Ectodermal cell (in vitro differentiated cells): ENCODE data around the gene HNRNPA0.

Source experiments
- H3K27ac ChIP-seq: 2 replicates; pipeline ENCODE4 v1.7.0; 2013; ENCODE audit warnings: mild to moderate bottlenecking, low read depth, low read length; ENCODE audit not compliant: insufficient read depth, poor library complexity, severe bottlenecking
- H3K27me3 ChIP-seq: 2 replicates; pipeline ENCODE4 v1.7.0; 2013; ENCODE audit warnings: mild to moderate bottlenecking, low read length; ENCODE audit not compliant: insufficient read depth, control insufficient read depth, poor library complexity, severe bottlenecking
- H3K36me3 ChIP-seq: one replicate; pipeline ENCODE4 v1.7.0; 2013; ENCODE audit warnings: low read length; ENCODE audit not compliant: control insufficient read depth, insufficient read depth
- H3K4me1 ChIP-seq: one replicate; pipeline ENCODE4 v1.7.0; 2013; ENCODE audit warnings: low read length; ENCODE audit not compliant: control insufficient read depth, insufficient read depth
- H3K4me3 ChIP-seq: 2 replicates; pipeline ENCODE4 v1.7.0; 2013; ENCODE audit warnings: low read depth, low read length, control low read depth; ENCODE audit not compliant: insufficient read depth
- H3K9me3 ChIP-seq: 2 replicates; pipeline ENCODE4 v1.7.0; 2013; ENCODE audit warnings: mild to moderate bottlenecking, low read length, moderate library complexity; ENCODE audit not compliant: control insufficient read depth
- WGBS, 2 experiments: methylation state at CpG; one replicate each; pipeline ENCODE4 v1.1.7; 2013; ENCODE audit warnings: missing lambda C conversion rate in 2 of 2; 5-methylcytosine and 5-hydroxymethylcytosine counted together

The HNRNPA0 gene

GRCh38 chr5:137738947-137739346 is 15.2 kb downstream of the HNRNPA0 start:
- no peaks in the 10 kb centered on the region for H3K9me3 ChIP-seq
- WGBS, 2 experiments, result 83 to 92% methylated on average over 3 of the region's 3 CpGs

GRCh38 chr5:137737349-137738131 is 16.6 kb downstream of the HNRNPA0 start:
- H3K4me3 ChIP-seq, result no peak overlapping the region
- 90 to 91% methylated on average over 4 to 5 of the region's 5 CpGs for WGBS, 2 experiments
- H3K27ac ChIP-seq, result no peak overlapping the region
- no peaks in the 10 kb centered on the region for H3K27me3 ChIP-seq
- H3K36me3 ChIP-seq, result no peaks in the 10 kb centered on the region
- H3K4me1 ChIP-seq, result peaks cover 8% of the 10 kb centered on the region
- H3K9me3 ChIP-seq, result no peaks in the 10 kb centered on the region

More at GRCh38 chr5:137738947-137739346, 15.2 kb downstream of the HNRNPA0 start:
- Histone ChIP-seq H3K27ac (no peak overlapping the region), H3K36me3 (no peaks in the 10 kb centered on the region), H3K27me3 (no peaks in the 10 kb centered on the region), H3K4me3 (no peak overlapping the region), H3K4me1 (peaks cover 7% of the 10 kb centered on the region)

GRCh38 chr5:137736496-137736895 is 17.7 kb downstream of the HNRNPA0 start:
- Histone ChIP-seq H3K36me3 (no peaks in the 10 kb centered on the region), H3K27me3 (no peaks in the 10 kb centered on the region), H3K4me3 (no peak overlapping the region), H3K27ac (no peak overlapping the region), H3K9me3 (no peaks in the 10 kb centered on the region), H3K4me1 (peaks cover 8% of the 10 kb centered on the region)
- 82 to 86% methylated on average over 1 of the region's 1 CpG for WGBS, 2 experiments

GRCh38 chr5:137735555-137736284 is 18.4 kb downstream of the HNRNPA0 start, which contains the start of gene KLHL3:
Gene KLHL3, minus strand, starts transcription at chr5:137736089. Its CDS starts 443 bp downstream, at chr5:137735646.
- Histone ChIP-seq H3K27ac (peak within 1 kb of the TSS; percentile 57), H3K9me3 (no peaks in the 10 kb centered on the region), H3K4me3 (peak within 1 kb of the TSS; percentile 52), H3K4me1 (peaks cover 8% of the 10 kb centered on the region), H3K27me3 (no peaks in the 10 kb centered on the region), H3K36me3 (no peaks in the 10 kb centered on the region)
- WGBS, 2 experiments, result 1% methylated on average over 12 of the region's 12 CpGs

- Histone ChIP-seq H3K27ac (peak overlapping the region; percentile 57), H3K27me3 (no peaks in the 10 kb centered on the region), H3K36me3 (no peaks in the 10 kb centered on the region), H3K4me1 (peaks cover 8% of the 10 kb centered on the region), H3K9me3 (no peaks in the 10 kb centered on the region), H3K4me3 (peak overlapping the region; percentile 52)
- WGBS, 2 experiments, result 13 to 17% methylated on average over 14 of the region's 14 CpGs
These were observed 19.1 kb downstream of the HNRNPA0 start for GRCh38 chr5:137734962-137735554.

GRCh38 chr5:137734331-137734730 is 19.8 kb downstream of the HNRNPA0 start:
- peaks cover 8% of the 10 kb centered on the region for H3K4me1 ChIP-seq
- no peaks in the 10 kb centered on the region for H3K9me3 ChIP-seq
- WGBS, 2 experiments, result 71 to 73% methylated on average over 2 of the region's 2 CpGs
- peak overlapping the region; percentile 52 for H3K4me3 ChIP-seq
- H3K27me3 ChIP-seq, result no peaks in the 10 kb centered on the region
- no peak overlapping the region for H3K27ac ChIP-seq
- H3K36me3 ChIP-seq, result no peaks in the 10 kb centered on the region

GRCh38 chr5:137733922-137734321 is 20.2 kb downstream of the HNRNPA0 start:
- H3K4me3 ChIP-seq, result peak overlapping the region; percentile 52
- 93 to 95% methylated on average over 3 of the region's 3 CpGs for WGBS, 2 experiments
- H3K27ac ChIP-seq, result no peak overlapping the region
- H3K36me3 ChIP-seq, result no peaks in the 10 kb centered on the region
- H3K9me3 ChIP-seq, result no peaks in the 10 kb centered on the region
- H3K27me3 ChIP-seq, result no peaks in the 10 kb centered on the region
- H3K4me1 ChIP-seq, result peaks cover 8% of the 10 kb centered on the region

GRCh38 chr5:137733006-137733405 is 21.2 kb downstream of the HNRNPA0 start:
- Histone ChIP-seq H3K4me3 (no peak overlapping the region), H3K4me1 (peaks cover 8% of the 10 kb centered on the region), H3K27me3 (no peaks in the 10 kb centered on the region), H3K36me3 (no peaks in the 10 kb centered on the region), H3K9me3 (no peaks in the 10 kb centered on the region), H3K27ac (no peak overlapping the region)
- WGBS, 2 experiments, result 84% methylated on average over 3 of the region's 3 CpGs

- no peaks in the 10 kb centered on the region for H3K9me3 ChIP-seq
- H3K4me3 ChIP-seq, result no peak overlapping the region
- H3K4me1 ChIP-seq, result peaks cover 8% of the 10 kb centered on the region
- H3K27ac ChIP-seq, result no peak overlapping the region
- WGBS, 2 experiments, result 90 to 94% methylated on average over 2 to 3 of the region's 3 CpGs
- no peaks in the 10 kb centered on the region for H3K27me3 ChIP-seq
- H3K36me3 ChIP-seq, result no peaks in the 10 kb centered on the region
These were observed 23.0 kb downstream of the HNRNPA0 start for GRCh38 chr5:137731176-137731575.

- Histone ChIP-seq H3K4me1 (peaks cover 8% of the 10 kb centered on the region), H3K4me3 (no peak overlapping the region), H3K9me3 (no peaks in the 10 kb centered on the region), H3K27me3 (no peaks in the 10 kb centered on the region), H3K36me3 (no peaks in the 10 kb centered on the region), H3K27ac (no peak overlapping the region)
These were observed 23.8 kb downstream of the HNRNPA0 start for GRCh38 chr5:137730336-137730735.
